Neural cell (in vitro differentiated cells): ENCODE results near the gene IPP. TPM values are rescaled to one million over a fixed set of nuclear protein-coding genes. Genes with fewer than 3 reads are reported as not detected.

Experiments
- H2AFZ ChIP-seq: fragments of 200-600, 300-800 bp; sonication (generic), shearing (Covaris generic); 2 replicates; pipeline ENCODE4 v1.6.0; 2014; ENCODE audit warnings: low read depth, mild to moderate bottlenecking, antibody characterized with exemption, low read length, moderate library complexity
- H3F3A ChIP-seq: fragments of 200-600 bp; shearing (Covaris generic); 2 replicates; pipeline ENCODE4 v1.6.1; 2016; ENCODE audit warnings: mild to moderate bottlenecking, moderate library complexity, mixed read lengths, antibody characterized with exemption, low read length; ENCODE audit not compliant: insufficient read depth, poor library complexity, severe bottlenecking
- H3K27ac ChIP-seq: fragments of 200-600, 300-800 bp; sonication (generic), shearing (Covaris generic); 2 replicates; pipeline ENCODE4 v1.5.1; 2014; ENCODE audit warnings: mild to moderate bottlenecking, low read length, moderate library complexity
- H3K27me3 ChIP-seq: fragments of 300-800, 200-600 bp; sonication (generic), shearing (Covaris generic); 2 replicates; pipeline ENCODE4 v1.6.0; 2014; ENCODE audit warnings: mild to moderate bottlenecking, low read depth, low read length, moderate library complexity; ENCODE audit not compliant: insufficient read depth
- H3K36me3 ChIP-seq: fragments of 300-800, 200-600 bp; sonication (generic), shearing (Covaris generic); 2 replicates; pipeline ENCODE4 v1.5.1; 2014; ENCODE audit warnings: mild to moderate bottlenecking, antibody characterized with exemption, low read length, moderate library complexity; ENCODE audit not compliant: insufficient read depth
- H3K4me2 ChIP-seq: fragments of 300-800, 200-600 bp; sonication (generic), shearing (Covaris generic); 2 replicates; pipeline ENCODE4 v1.6.0; 2014; ENCODE audit warnings: mild to moderate bottlenecking, low read length
- H3K4me3 ChIP-seq: fragments of 300-800, 200-600 bp; sonication (generic), shearing (Covaris generic); 2 replicates; pipeline ENCODE4 v1.5.1; 2014; ENCODE audit warnings: mild to moderate bottlenecking, low read length, moderate library complexity
- H3K79me2 ChIP-seq: fragments of 200-600 bp; shearing (Covaris generic); replicated peaks from 2 replicates; pipeline ENCODE4 v1.6.0; 2014; ENCODE audit warnings: mild to moderate bottlenecking, low read length, moderate library complexity; ENCODE audit not compliant: insufficient read depth
- H3K9ac ChIP-seq: fragments of 300-800, 200-600 bp; sonication (generic), shearing (Covaris generic); 2 replicates; pipeline ENCODE4 v1.6.1; 2016; ENCODE audit warnings: mild to moderate bottlenecking, low read length, mixed read lengths
- H3K9me2 ChIP-seq: fragments of 200-600 bp; shearing (Covaris generic); 2 replicates; pipeline ENCODE4 v1.6.1; 2016; ENCODE audit warnings: mild to moderate bottlenecking, low read length, mixed read lengths; ENCODE audit not compliant: insufficient read depth
- H3K9me3 ChIP-seq: fragments of 200-600, 300-800 bp; sonication (generic), shearing (Covaris generic); 2 replicates; pipeline ENCODE4 v1.6.1; 2016; ENCODE audit warnings: mild to moderate bottlenecking, mixed run types, low read length, moderate library complexity, mixed read lengths
- H4K20me1 ChIP-seq: fragments of 200-600 bp; shearing (Covaris generic); 2 replicates; pipeline ENCODE4 v1.6.1; 2016; ENCODE audit warnings: mild to moderate bottlenecking, mixed run types; ENCODE audit not compliant: insufficient read depth
- EP300 ChIP-seq: fragments of 450-650 bp; conservative IDR thresholded peaks from 2 replicates; pipeline ENCODE4 v1.6.1; 2014; ENCODE audit warnings: antibody characterized with exemption, mild to moderate bottlenecking, moderate library complexity; ENCODE audit not compliant: poor library complexity, severe bottlenecking
- EZH2 ChIP-seq: fragments of 200-600, 300-800 bp; shearing (Covaris generic), sonication (generic); IDR thresholded peaks from 2 replicates; pipeline ENCODE4 v1.6.1; 2014; ENCODE audit warnings: antibody characterized with exemption, low read length, borderline replicate concordance, mild to moderate bottlenecking; ENCODE audit not compliant: insufficient read depth, poor library complexity, severe bottlenecking
- MXI1 ChIP-seq: fragments of 450-650 bp; conservative IDR thresholded peaks from 2 replicates; pipeline ENCODE4 v1.6.1; 2014; ENCODE audit warnings: antibody characterized with exemption, mild to moderate bottlenecking; ENCODE audit not compliant: poor library complexity, severe bottlenecking
- POLR2AphosphoS5 ChIP-seq: IDR thresholded peaks from 2 replicates; pipeline ENCODE4 v1.6.1; 2012
- RAD21 ChIP-seq: fragments of 450-650 bp; conservative IDR thresholded peaks from 2 replicates; pipeline ENCODE4 v1.6.1; 2014; ENCODE audit warnings: antibody characterized with exemption, mild to moderate bottlenecking, moderate library complexity
- SMC3 ChIP-seq: fragments of 450-650 bp; conservative IDR thresholded peaks from 2 replicates; pipeline ENCODE4 v1.6.1; 2014; ENCODE audit warnings: antibody characterized with exemption, mild to moderate bottlenecking, moderate library complexity; ENCODE audit not compliant: poor library complexity
- TAF1 ChIP-seq: IDR thresholded peaks from 2 replicates; pipeline ENCODE4 v1.6.1; 2012; ENCODE audit warnings: low read depth
- polyA plus RNA-seq: library from polyadenylated mRNA; depleted of rRNA; stranded (reverse); fragments of >200 nt; gene quantifications from 2 replicates; pipeline ENCODE4 v1.2.3, GENCODE V29; 2014
- TF ChIP-seq, protein P1 (sequence below): IDR thresholded peaks from 2 replicates; pipeline ENCODE4 v1.6.1; 2012; ENCODE audit warnings: borderline replicate concordance
- TF ChIP-seq, protein P2 (sequence below): fragments of 450-650 bp; IDR thresholded peaks from 2 replicates; pipeline ENCODE4 v1.5.1; 2014; ENCODE audit warnings: antibody characterized with exemption, mild to moderate bottlenecking, moderate library complexity; ENCODE audit not compliant: poor library complexity, severe bottlenecking

IPP gene
- polyA plus RNA-seq, 1 donor from 2014 or later = 8.3 TPM

DNA sequence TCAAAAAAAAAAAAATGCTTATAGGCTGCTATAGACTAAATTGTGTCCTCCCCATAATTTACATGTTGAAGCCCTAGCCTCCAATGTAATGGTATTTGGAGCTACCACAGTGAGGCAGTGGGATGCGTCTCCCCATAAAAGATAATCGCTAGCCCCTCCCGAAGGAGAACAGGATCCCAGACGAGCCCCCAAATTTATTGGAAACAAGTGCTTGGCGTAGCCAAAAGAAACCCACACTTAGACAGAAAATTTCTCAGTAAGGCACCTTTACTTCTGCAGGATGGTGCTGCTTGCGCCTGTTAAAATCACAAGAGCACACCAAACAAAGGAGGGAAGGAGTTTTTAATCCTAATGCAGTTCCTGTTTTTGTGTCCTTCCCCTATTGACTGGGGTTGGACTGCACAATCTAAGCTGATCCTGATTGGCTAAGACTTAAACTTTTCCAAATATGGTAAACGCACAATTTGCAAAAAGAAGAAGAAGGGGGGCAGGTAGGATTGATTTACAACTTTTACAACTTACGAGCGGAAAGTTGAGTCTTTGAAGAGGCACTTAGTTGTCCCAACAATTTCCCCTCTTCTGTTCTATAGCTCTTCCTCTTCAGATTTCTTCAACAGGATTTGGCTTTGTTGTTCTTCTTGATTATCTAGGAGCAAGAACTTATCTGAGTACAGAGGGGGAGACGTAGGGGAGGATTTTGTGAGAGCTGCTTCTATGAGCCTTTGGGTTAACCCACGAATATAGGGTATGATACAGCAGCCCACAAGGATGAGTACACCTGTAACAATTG, 3.0 kb upstream of the IPP start:
- no peak overlapping the region for H2AFZ ChIP-seq
- no peaks in the 10 kb centered on the region for H3K36me3 ChIP-seq
- H3K9me3 ChIP-seq = no peaks in the 10 kb centered on the region
- no peak overlapping the region for H3K4me3 ChIP-seq
- TF ChIP-seq, protein P1, sequence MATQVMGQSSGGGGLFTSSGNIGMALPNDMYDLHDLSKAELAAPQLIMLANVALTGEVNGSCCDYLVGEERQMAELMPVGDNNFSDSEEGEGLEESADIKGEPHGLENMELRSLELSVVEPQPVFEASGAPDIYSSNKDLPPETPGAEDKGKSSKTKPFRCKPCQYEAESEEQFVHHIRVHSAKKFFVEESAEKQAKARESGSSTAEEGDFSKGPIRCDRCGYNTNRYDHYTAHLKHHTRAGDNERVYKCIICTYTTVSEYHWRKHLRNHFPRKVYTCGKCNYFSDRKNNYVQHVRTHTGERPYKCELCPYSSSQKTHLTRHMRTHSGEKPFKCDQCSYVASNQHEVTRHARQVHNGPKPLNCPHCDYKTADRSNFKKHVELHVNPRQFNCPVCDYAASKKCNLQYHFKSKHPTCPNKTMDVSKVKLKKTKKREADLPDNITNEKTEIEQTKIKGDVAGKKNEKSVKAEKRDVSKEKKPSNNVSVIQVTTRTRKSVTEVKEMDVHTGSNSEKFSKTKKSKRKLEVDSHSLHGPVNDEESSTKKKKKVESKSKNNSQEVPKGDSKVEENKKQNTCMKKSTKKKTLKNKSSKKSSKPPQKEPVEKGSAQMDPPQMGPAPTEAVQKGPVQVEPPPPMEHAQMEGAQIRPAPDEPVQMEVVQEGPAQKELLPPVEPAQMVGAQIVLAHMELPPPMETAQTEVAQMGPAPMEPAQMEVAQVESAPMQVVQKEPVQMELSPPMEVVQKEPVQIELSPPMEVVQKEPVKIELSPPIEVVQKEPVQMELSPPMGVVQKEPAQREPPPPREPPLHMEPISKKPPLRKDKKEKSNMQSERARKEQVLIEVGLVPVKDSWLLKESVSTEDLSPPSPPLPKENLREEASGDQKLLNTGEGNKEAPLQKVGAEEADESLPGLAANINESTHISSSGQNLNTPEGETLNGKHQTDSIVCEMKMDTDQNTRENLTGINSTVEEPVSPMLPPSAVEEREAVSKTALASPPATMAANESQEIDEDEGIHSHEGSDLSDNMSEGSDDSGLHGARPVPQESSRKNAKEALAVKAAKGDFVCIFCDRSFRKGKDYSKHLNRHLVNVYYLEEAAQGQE = no peak
- TF ChIP-seq EP300 (no peak), POLR2AphosphoS5 (no peak), SMC3 (no peak), TAF1 (no peak), EZH2 (no peak), RAD21 (no peak), MXI1 (no peak)
- TF ChIP-seq, protein P2, sequence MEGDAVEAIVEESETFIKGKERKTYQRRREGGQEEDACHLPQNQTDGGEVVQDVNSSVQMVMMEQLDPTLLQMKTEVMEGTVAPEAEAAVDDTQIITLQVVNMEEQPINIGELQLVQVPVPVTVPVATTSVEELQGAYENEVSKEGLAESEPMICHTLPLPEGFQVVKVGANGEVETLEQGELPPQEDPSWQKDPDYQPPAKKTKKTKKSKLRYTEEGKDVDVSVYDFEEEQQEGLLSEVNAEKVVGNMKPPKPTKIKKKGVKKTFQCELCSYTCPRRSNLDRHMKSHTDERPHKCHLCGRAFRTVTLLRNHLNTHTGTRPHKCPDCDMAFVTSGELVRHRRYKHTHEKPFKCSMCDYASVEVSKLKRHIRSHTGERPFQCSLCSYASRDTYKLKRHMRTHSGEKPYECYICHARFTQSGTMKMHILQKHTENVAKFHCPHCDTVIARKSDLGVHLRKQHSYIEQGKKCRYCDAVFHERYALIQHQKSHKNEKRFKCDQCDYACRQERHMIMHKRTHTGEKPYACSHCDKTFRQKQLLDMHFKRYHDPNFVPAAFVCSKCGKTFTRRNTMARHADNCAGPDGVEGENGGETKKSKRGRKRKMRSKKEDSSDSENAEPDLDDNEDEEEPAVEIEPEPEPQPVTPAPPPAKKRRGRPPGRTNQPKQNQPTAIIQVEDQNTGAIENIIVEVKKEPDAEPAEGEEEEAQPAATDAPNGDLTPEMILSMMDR = no peak
- H3K27ac ChIP-seq = no peak overlapping the region
- H3K9me2 ChIP-seq = no peaks in the 10 kb centered on the region
- H3K27me3 ChIP-seq = no peaks in the 10 kb centered on the region
- no peak overlapping the region for H3K9ac ChIP-seq
- no peak overlapping the region for H3K4me2 ChIP-seq
- no peaks in the 10 kb centered on the region for H4K20me1 ChIP-seq
- H3F3A ChIP-seq = no peaks in the 10 kb centered on the region
- no peaks in the 10 kb centered on the region for H3K79me2 ChIP-seq

GRCh38 chr1:45752441-45753052, 2.1 kb upstream of the IPP start:
- no peak overlapping the region for H3K27ac ChIP-seq
- H2AFZ ChIP-seq = no peak overlapping the region

More at GRCh38 chr1:45752441-45753052, 2.1 kb upstream of the IPP start:
- no peaks in the 10 kb centered on the region for H3K36me3 ChIP-seq
- H3F3A ChIP-seq = no peaks in the 10 kb centered on the region
- H3K4me2 ChIP-seq = no peak overlapping the region
- no peaks in the 10 kb centered on the region for H3K9me2 ChIP-seq
- H3K9ac ChIP-seq = no peak overlapping the region
- H3K79me2 ChIP-seq = no peaks in the 10 kb centered on the region
- TF ChIP-seq SMC3 = no peak
- TF ChIP-seq RAD21 = no peak
- TF ChIP-seq EZH2 = no peak
- TF ChIP-seq POLR2AphosphoS5 = no peak
- TF ChIP-seq, protein P2 = no peak
- no peak for TF ChIP-seq MXI1
- TF ChIP-seq, protein P1 = no peak
- TF ChIP-seq TAF1 = no peak
- TF ChIP-seq EP300 = no peak
- H3K9me3 ChIP-seq = no peaks in the 10 kb centered on the region
- no peaks in the 10 kb centered on the region for H3K27me3 ChIP-seq
- H4K20me1 ChIP-seq = no peaks in the 10 kb centered on the region
- no peak overlapping the region for H3K4me3 ChIP-seq
